Islet of Langerhans (tissue), 1 donor: ENCODE measurements around the gene POLA1.
"Not testable (repeated sequence)": the region's sequence is repeated elsewhere in the genome, so short reads cannot be mapped to it uniquely, and the experiment has no call there.

ENCODE experiments used
- FAIRE-seq: peaks from one replicate; lab custom pipeline; 2011; peaks lifted over from hg19 to GRCh38; lab: Jason Lieb, UNC

POLA1 gene

GRCh38 chrX:24693453-24694202 is at the start of gene POLA1:
POLA1 (plus strand) TSS chrX:24693918; CDS start chrX:24693962, 44 bp downstream.
- peak; percentile 43 for FAIRE-seq

- no peak for FAIRE-seq
Observed at GRCh38 chrX:24646006-24646405, 47.7 kb upstream of the POLA1 start.

- no peak for FAIRE-seq
Observed at GRCh38 chrX:24646745-24647182, 47.0 kb upstream of the POLA1 start.

- FAIRE-seq: peak; percentile 94
Observed at GRCh38 chrX:24647257-24648058, 46.3 kb upstream of the POLA1 start, which contains the start of gene PCYT1B. PCYT1B (minus strand) TSS chrX:24647347; CDS start chrX:24647105, 242 bp downstream.

- FAIRE-seq: no peak
Observed at GRCh38 chrX:24648495-24648894, 45.2 kb upstream of the POLA1 start.

- no peak for FAIRE-seq
Observed at GRCh38 chrX:24651783-24652182, 41.9 kb upstream of the POLA1 start.

GRCh38 chrX:24655679-24656078 is 38.0 kb upstream of the POLA1 start:
- FAIRE-seq: not testable (repeated sequence)

GRCh38 chrX:24657671-24658386 is 35.9 kb upstream of the POLA1 start:
- no peak for FAIRE-seq

GRCh38 chrX:24658421-24658820 is 35.3 kb upstream of the POLA1 start:
- no peak for FAIRE-seq

GRCh38 chrX:24659106-24659505 is 34.6 kb upstream of the POLA1 start:
- no peak for FAIRE-seq

GRCh38 chrX:24659646-24660045 is 34.1 kb upstream of the POLA1 start:
- FAIRE-seq: no peak

- peak; percentile 5 for FAIRE-seq
Observed at GRCh38 chrX:24661292-24661691, 32.4 kb upstream of the POLA1 start.

- no peak for FAIRE-seq
Observed at GRCh38 chrX:24662352-24662751, 31.4 kb upstream of the POLA1 start.

- FAIRE-seq: no peak
Observed at GRCh38 chrX:24668111-24668510, 25.6 kb upstream of the POLA1 start.

GRCh38 chrX:24672701-24673190 is 21.0 kb upstream of the POLA1 start:
- FAIRE-seq: no peak

- FAIRE-seq: no peak
Observed at GRCh38 chrX:24673424-24673823, 20.3 kb upstream of the POLA1 start.

- FAIRE-seq: peak; percentile 93
Observed at GRCh38 chrX:24676403-24677024, 17.2 kb upstream of the POLA1 start.

- no peak for FAIRE-seq
Observed at GRCh38 chrX:24682739-24683432, 10.8 kb upstream of the POLA1 start.

- no peak for FAIRE-seq
Observed at GRCh38 chrX:24684048-24684447, 9.7 kb upstream of the POLA1 start.

GRCh38 chrX:24692305-24692704 is 1.4 kb upstream of the POLA1 start:
- FAIRE-seq: peak; percentile 9

- FAIRE-seq: no peak
Observed at GRCh38 chrX:24694825-24695224, 1.1 kb downstream of the POLA1 start.
